H1 (cell line): ENCODE measurements around the gene NUP42. TPM values are rescaled to one million over a fixed set of nuclear protein-coding genes. Genes with fewer than 3 reads are reported as not detected.

Source experiments
- CHD7 ChIP-seq: fragments of 300-600 bp; sonication (generic); IDR thresholded peaks from 2 replicates; pipeline ENCODE4 v1.7.1; 2012; ENCODE audit warnings: low read length, moderate library complexity, mild to moderate bottlenecking, inconsistent platforms; ENCODE audit not compliant: insufficient replicate concordance
- polyA plus RNA-seq, 7 experiments: library from polyadenylated mRNA; depleted of rRNA in 3 of 7; stranded (reverse) in 5 of 7; unstranded in 2 of 7; fragments of >200 nt in 5 of 7; fragments of 200-250 nt in 2 of 7; gene quantifications; 1 replicate in 5 of 7; 2 replicates in 1 of 7; 4 replicates in 1 of 7; pipeline versions ENCODE4 v1.2.1 to v1.2.3, GENCODE V29; 2011 to 2013; ENCODE audit warnings: missing spikeins in 2 of 7, mixed read lengths in 2 of 7
- total RNA-seq: library from RNA; stranded (reverse); fragmentation: NEBNext Ultra II Directional; extraction: Animal tissue kit (Norgen Biotek cat#: 25700); gene quantifications from 2 replicates; pipeline ENCODE4 v1.2.1, GENCODE V29; 2021

The NUP42 gene
- total and polyA plus RNA-seq, 2 of the 8 experiments (the other 6 are each of a cell fraction or from before 2014, with no cell fraction given), result 31.8 to 41.2 TPM

DNA sequence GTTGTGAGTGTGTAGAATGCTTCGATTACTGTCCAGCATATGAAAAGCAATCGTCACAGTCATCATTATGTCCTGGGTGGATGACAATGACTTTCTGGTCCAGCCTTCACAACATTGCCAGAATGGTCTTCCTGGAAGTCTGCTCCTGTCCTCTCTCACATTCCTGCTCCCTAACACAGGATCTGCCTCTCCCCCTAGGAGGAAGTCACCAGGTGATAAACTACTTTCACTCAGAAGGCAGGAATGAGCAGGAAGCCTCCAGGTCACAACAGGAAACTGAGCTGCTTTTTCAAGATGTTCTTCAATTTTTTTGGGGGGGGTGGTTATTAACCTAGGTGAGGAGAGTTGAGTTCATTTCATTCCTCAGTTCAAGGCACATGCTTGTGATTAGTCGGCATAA lies 51.1 kb downstream of the NUP42 start (continued):
- TF ChIP-seq CHD7, result no peak
